Heart right ventricle (tissue), 16 donors: ENCODE measurements around the gene MYOM3. TPM values are rescaled to one million over a fixed set of nuclear protein-coding genes. Genes with fewer than 3 reads are reported as not detected.
A peak's percentile ranks its signal among the peaks of the same experiment; 100 is the strongest.
"Not testable (repeated sequence)": the region's sequence is repeated elsewhere in the genome, so short reads cannot be mapped to it uniquely, and the experiment has no call there.

Source experiments
- ATAC-seq, 8 donors: fragments of 200-7000 bp; cut with Tn5 transposase; one replicate each; pipeline ENCODE4 v1.9.1; 2020; ENCODE audit warnings: mild to moderate bottlenecking in 8 of 8, moderate library complexity in 8 of 8, moderate number of reproducible peaks in 1 of 8
- DNase-seq, 2 donors: peaks; one replicate each; pipeline ENCODE4 v3.0.0-alpha.2; 2020
- H3K27ac ChIP-seq, 10 donors: fragments of 200-600 bp; sonication (generic) in 2 of 10; one replicate each; pipeline versions ENCODE4 v1.5.0 to v1.8.0; 2020 to 2022; ENCODE audit warnings: mild to moderate bottlenecking in 3 of 10
- H3K27me3 ChIP-seq, 7 donors: fragments of 200-600 bp; one replicate each; pipeline ENCODE4 v1.8.0; 2021 to 2022; ENCODE audit warnings: mild to moderate bottlenecking in 2 of 7
- H3K36me3 ChIP-seq, 9 donors: fragments of 200-600 bp; sonication (generic) in 1 of 9; one replicate each; pipeline versions ENCODE4 v1.5.0 to v1.8.0; 2020 to 2022; ENCODE audit warnings: mild to moderate bottlenecking in 2 of 9
- H3K4me1 ChIP-seq, 9 donors: fragments of 200-600 bp; sonication (generic) in 1 of 9; one replicate each; pipeline versions ENCODE4 v1.5.0 to v1.8.0; 2020 to 2022; ENCODE audit warnings: mild to moderate bottlenecking in 4 of 9
- H3K4me3 ChIP-seq, 10 donors: fragments of 200-600 bp; sonication (generic) in 2 of 10; one replicate each; pipeline versions ENCODE4 v1.5.0 to v1.8.0; 2020 to 2022; ENCODE audit warnings: mild to moderate bottlenecking in 7 of 10, moderate library complexity in 2 of 10
- H3K9me3 ChIP-seq, 11 donors: fragments of 200-600 bp in 10 of 11; sonication (generic) in 2 of 11; one replicate each; pipeline versions ENCODE4 v1.5.0 to v1.8.0; 2013 to 2022; ENCODE audit warnings: mild to moderate bottlenecking in 2 of 11, control low read depth in 1 of 11, moderate library complexity in 1 of 11
- CTCF ChIP-seq, 9 donors: fragments of 200-600 bp; sonication (generic) in 2 of 9; IDR thresholded peaks; one replicate each; pipeline versions ENCODE4 v1.5.0 to v1.8.0; 2021 to 2022; ENCODE audit warnings: antibody characterized with exemption in 9 of 9, mild to moderate bottlenecking in 5 of 9, moderate library complexity in 1 of 9
- WGBS, 2 donors: extraction: QIAGEN DNeasy Blood & Tissue Kit; methylation state at CpG; one replicate each; pipeline ENCODE4 v1.1.7; 2013; ENCODE audit warnings: inconsistent platforms in 1 of 2; 5-methylcytosine and 5-hydroxymethylcytosine counted together
- intact Hi-C, 10 donors: fragments of 100-400 bp; cut with DNase I; formaldehyde crosslinking; loops; one replicate each; pipeline versions ENCODE4 v1.11.1 to v1.14.2; 2022
- polyA plus RNA-seq, 2 donors: library from polyadenylated mRNA; stranded (reverse); fragments of 200-250 nt; gene quantifications; one replicate each; pipeline ENCODE4 v1.2.3, GENCODE V29; 2013
- total RNA-seq, 10 donors: library from RNA; stranded (reverse); fragmentation: NEBNext Ultra II Directional in 3 of 10; extraction: Animal tissue kit (Norgen Biotek cat#: 25700) in 3 of 10; gene quantifications; one replicate each; pipeline versions ENCODE4 v1.2.1 to v1.2.4, GENCODE V29; 2021 to 2023
- donor health status: Arrhythmogenic right ventricular cardiomyopathy.
- donor health status: ischemic (EF 13 %, LVEDD 7.1; RV severe dilation, severe dysfunction).
- donor health status: healthy with polysubstance abuse.
- donor health status: DM: no; HTN: yes; CAD: no.
- donor health status: DM: no; HTN: no; CAD: no.
- donor health status: ischemic (EF 25% LVEDD 6.9; RV normal size, moderate dysfunction).
- donor health status: ischemic (EF 25% LVEDD 5.7; RV mildly dilated, moderate dysfunction).
- donor health status: healthy.
- donor health status: DM: yes; HTN: yes; CAD: no.
- donor health status: Ischemic cardiomyopathy.
- donor health status: ischemic (EF 35%, LVEDD 5.7; RV mildly dilated, moderate dysfunction).
- donor health status: nonischemic (EF 11% LVEDD 7.7; RV severe dilation, severe dysfunction).
- donor health status: DM: yes; HTN: yes; CAD: no.
- donor health status: PGD.
- donor health status: ischemic (EF 29% LVEDD 5.4; RV normal size, mild dysfunction).
- donor health status: nonischemic (EF 23%, LVEDD 6.1; RV moderate dilation, normal function).

MYOM3 gene
- total and polyA plus RNA-seq, 12 donors, result 85.3 to 428 (median 318) TPM

GRCh38 chr1:24051206-24051945, 60.6 kb downstream of the MYOM3 start:
- Histone ChIP-seq H3K9me3 (no peaks in the 10 kb centered on the region), H3K27me3 (no peaks in the 10 kb centered on the region), H3K36me3 (peaks cover 0 to 9% (median 0%) of the 10 kb centered on the region in 9 donors), H3K4me3 (no peak overlapping the region), H3K4me1 (peaks cover 0 to 25% (median 8%) of the 10 kb centered on the region in 9 donors), H3K27ac (no peak overlapping the region)
- ATAC-seq (no peak), DNase-seq (no peak)
- TF ChIP-seq CTCF (IDR thresholded peaks at IDR 0.05), result no peak
- 50 to 70% methylated on average over 7 of the region's 7 CpGs for WGBS, 2 donors
- intact Hi-C loops, result no loop called here

GRCh38 chr1:24049733-24050132, 62.2 kb downstream of the MYOM3 start:
- Histone ChIP-seq H3K9me3 (no peaks in the 10 kb centered on the region), H3K4me3 (no peak overlapping the region), H3K4me1 (peaks cover 0 to 34% (median 17%) of the 10 kb centered on the region in 9 donors), H3K27me3 (no peaks in the 10 kb centered on the region), H3K27ac (no peak overlapping the region), H3K36me3 (no peaks in the 10 kb centered on the region)
- intact Hi-C loops, result no loop called here
- DNase-seq, result no peak
- 94 to 95% methylated on average over 7 of the region's 7 CpGs for WGBS, 2 donors
- TF ChIP-seq CTCF (IDR thresholded peaks at IDR 0.05), result no peak
- ATAC-seq, result no peak

GRCh38 chr1:24048894-24049293, 63.0 kb downstream of the MYOM3 start:
- H3K4me3 ChIP-seq, DNase-seq, H3K27ac ChIP-seq, H3K36me3 ChIP-seq, intact Hi-C loops, H3K27me3 ChIP-seq, H3K9me3 ChIP-seq, ATAC-seq: not testable (repeated sequence)
- WGBS, 2 donors, result 88 to 91% methylated on average over 4 of the region's 4 CpGs
- peaks cover 0 to 34% (median 17%) of the 10 kb centered on the region in 9 donors for H3K4me1 ChIP-seq

GRCh38 chr1:24048205-24048869, 63.6 kb downstream of the MYOM3 start:
- TF ChIP-seq CTCF (IDR thresholded peaks at IDR 0.05), result no peak
- Histone ChIP-seq H3K4me1 (peaks cover 0 to 34% (median 17%) of the 10 kb centered on the region in 9 donors), H3K27ac (no peak overlapping the region), H3K36me3 (no peaks in the 10 kb centered on the region), H3K9me3 (no peaks in the 10 kb centered on the region), H3K4me3 (no peak overlapping the region), H3K27me3 (no peaks in the 10 kb centered on the region)
- DNase-seq (no peak), ATAC-seq (no peak)
- WGBS, 2 donors, result 90 to 98% methylated on average over 6 of the region's 6 CpGs
- intact Hi-C loops, result no loop called here

- H3K27ac ChIP-seq, result no peak overlapping the region
- H3K4me1 ChIP-seq, result peaks cover 0 to 32% (median 17%) of the 10 kb centered on the region in 9 donors
- DNase-seq (peak in 1 of 2 donors; percentile 31), ATAC-seq (peak; percentile 58 to 79 (median 64))
- H3K9me3 ChIP-seq, result no peaks in the 10 kb centered on the region
- H3K36me3 ChIP-seq, result no peaks in the 10 kb centered on the region
- TF ChIP-seq CTCF (IDR thresholded peaks at IDR 0.05), result no peak
- H3K4me3 ChIP-seq, result no peak overlapping the region
- WGBS, 2 donors, result 66 to 78% methylated on average over 3 of the region's 3 CpGs
- no peaks in the 10 kb centered on the region for H3K27me3 ChIP-seq
- intact Hi-C loops, result no loop called here
These were observed 64.8 kb downstream of the MYOM3 start for GRCh38 chr1:24047110-24047477.
